Thyroid gland (tissue), 4 donors: ENCODE measurements around the gene MIEF2. TPM values are rescaled to one million over a fixed set of nuclear protein-coding genes. Genes with fewer than 3 reads are reported as not detected.

Experiments
- DNase-seq, 2 donors: peaks; one replicate each; pipeline ENCODE4 v3.0.0-alpha.2; 2019
- H3K27ac ChIP-seq, 3 donors: fragments of 200-600 bp; sonication (generic); 1 replicate in 2 of 3; 2 replicates in 1 of 3; pipeline ENCODE4 v1.5.1; 2016 to 2019; ENCODE audit warnings: mild to moderate bottlenecking in 1 of 3, moderate library complexity in 1 of 3
- H3K27me3 ChIP-seq: fragments of 200-600 bp; sonication (generic); one replicate; pipeline ENCODE4 v1.5.1; 2019
- H3K36me3 ChIP-seq, 2 donors: fragments of 200-600 bp; sonication (generic); one replicate each; pipeline ENCODE4 v1.5.1; 2016 to 2019
- H3K4me1 ChIP-seq, 2 donors: fragments of 200-600 bp; sonication (generic); one replicate each; pipeline ENCODE4 v1.5.1; 2017 to 2019
- H3K4me3 ChIP-seq, 3 donors: fragments of 200-600 bp; sonication (generic); replicated peaks in 1 of 3; 1 replicate in 2 of 3; 2 replicates in 1 of 3; pipeline ENCODE4 v1.5.1; 2016; ENCODE audit warnings: mild to moderate bottlenecking in 1 of 3
- H3K9me3 ChIP-seq: fragments of 200-600 bp; sonication (generic); one replicate; pipeline ENCODE4 v1.5.1; 2017
- POLR2A ChIP-seq, 2 donors: fragments of 450-650 bp; IDR thresholded peaks; one replicate each; pipeline ENCODE4 v1.6.1; 2017; ENCODE audit warnings: antibody characterized with exemption in 2 of 2, mild to moderate bottlenecking in 2 of 2, moderate library complexity in 1 of 2
- WGBS, 2 donors: methylation state at CpG; one replicate each; pipeline ENCODE4 v1.1.5; 2017; 5-methylcytosine and 5-hydroxymethylcytosine counted together
- intact Hi-C: fragments of 100-400 bp; cut with DNase I; formaldehyde crosslinking; loops from one replicate; pipeline ENCODE4 v1.15.1; 2023
- total RNA-seq, 4 donors: library from RNA; depleted of rRNA; stranded (reverse); fragments of >200 nt; gene quantifications; one replicate each; pipeline ENCODE4 v1.2.3, GENCODE V29; 2016
- TF ChIP-seq, protein P1 (sequence below), 6 experiments: fragments of 200-600 bp in 3 of 6; fragments of 450-650 bp in 3 of 6; sonication (generic) in 3 of 6; IDR thresholded peaks; one replicate each; pipeline ENCODE4 v1.5.1; 2016 to 2019; ENCODE audit warnings: antibody characterized with exemption in 6 of 6, mild to moderate bottlenecking in 2 of 6, inconsistent platforms in 1 of 6, moderate library complexity in 1 of 6

Gene MIEF2
- total RNA-seq, 4 donors from 2014 or later, result 25.7 to 47.0 (median 34.9) TPM

DNA sequence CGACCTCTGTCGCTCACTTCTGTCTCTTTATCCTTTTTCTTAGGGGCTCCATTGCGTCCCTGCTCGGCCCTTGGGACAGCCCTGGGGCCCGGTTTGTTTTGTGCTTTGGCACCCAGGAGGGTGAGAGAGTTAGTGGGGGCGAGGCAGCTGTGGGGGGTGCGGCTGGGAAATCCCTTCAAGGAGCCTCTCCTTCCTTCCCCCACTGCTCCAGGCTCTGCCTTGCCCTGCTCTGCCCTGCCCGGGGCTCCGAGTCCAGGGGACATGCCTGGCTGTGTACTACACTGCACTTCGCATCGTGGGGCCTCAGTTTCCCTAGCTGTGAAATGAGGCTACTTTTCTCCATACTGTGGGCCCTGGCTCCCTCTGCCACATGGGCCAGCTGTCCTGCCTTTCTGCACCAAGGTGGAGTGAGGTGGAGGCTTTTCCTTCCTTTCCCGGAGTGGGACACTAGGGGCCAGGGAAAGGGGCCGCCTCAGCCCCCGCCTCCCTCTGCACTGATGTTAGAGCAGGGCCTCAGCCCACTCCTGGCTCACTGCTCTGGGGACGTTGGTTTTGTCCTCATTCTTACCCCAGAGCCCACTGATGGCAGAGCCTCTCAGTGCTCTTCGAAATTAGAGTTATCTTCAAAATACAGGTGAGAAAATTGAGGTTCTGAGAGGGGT is 34.0 kb upstream of the MIEF2 start:
- no peak for TF ChIP-seq POLR2A (IDR thresholded peaks at IDR 0.05)
- TF ChIP-seq, protein P1, sequence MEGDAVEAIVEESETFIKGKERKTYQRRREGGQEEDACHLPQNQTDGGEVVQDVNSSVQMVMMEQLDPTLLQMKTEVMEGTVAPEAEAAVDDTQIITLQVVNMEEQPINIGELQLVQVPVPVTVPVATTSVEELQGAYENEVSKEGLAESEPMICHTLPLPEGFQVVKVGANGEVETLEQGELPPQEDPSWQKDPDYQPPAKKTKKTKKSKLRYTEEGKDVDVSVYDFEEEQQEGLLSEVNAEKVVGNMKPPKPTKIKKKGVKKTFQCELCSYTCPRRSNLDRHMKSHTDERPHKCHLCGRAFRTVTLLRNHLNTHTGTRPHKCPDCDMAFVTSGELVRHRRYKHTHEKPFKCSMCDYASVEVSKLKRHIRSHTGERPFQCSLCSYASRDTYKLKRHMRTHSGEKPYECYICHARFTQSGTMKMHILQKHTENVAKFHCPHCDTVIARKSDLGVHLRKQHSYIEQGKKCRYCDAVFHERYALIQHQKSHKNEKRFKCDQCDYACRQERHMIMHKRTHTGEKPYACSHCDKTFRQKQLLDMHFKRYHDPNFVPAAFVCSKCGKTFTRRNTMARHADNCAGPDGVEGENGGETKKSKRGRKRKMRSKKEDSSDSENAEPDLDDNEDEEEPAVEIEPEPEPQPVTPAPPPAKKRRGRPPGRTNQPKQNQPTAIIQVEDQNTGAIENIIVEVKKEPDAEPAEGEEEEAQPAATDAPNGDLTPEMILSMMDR (IDR thresholded peaks at IDR 0.05), result no peak
- DNase-seq, result no peak
- no peaks in the 10 kb centered on the region for H3K27me3 ChIP-seq
- WGBS, 2 donors, result 25 to 31% methylated on average over 14 to 16 of the region's 16 CpGs
- no peaks in the 10 kb centered on the region for H3K9me3 ChIP-seq
- H3K4me1 ChIP-seq, result peaks cover 8 to 12% of the 10 kb centered on the region in 2 donors
- H3K27ac ChIP-seq, result no peak overlapping the region
- H3K4me3 ChIP-seq, result peak overlapping the region; percentile 11 to 53 (median 47)
- intact Hi-C loops, result no loop called here
- H3K36me3 ChIP-seq, result no peaks in the 10 kb centered on the region

DNA sequence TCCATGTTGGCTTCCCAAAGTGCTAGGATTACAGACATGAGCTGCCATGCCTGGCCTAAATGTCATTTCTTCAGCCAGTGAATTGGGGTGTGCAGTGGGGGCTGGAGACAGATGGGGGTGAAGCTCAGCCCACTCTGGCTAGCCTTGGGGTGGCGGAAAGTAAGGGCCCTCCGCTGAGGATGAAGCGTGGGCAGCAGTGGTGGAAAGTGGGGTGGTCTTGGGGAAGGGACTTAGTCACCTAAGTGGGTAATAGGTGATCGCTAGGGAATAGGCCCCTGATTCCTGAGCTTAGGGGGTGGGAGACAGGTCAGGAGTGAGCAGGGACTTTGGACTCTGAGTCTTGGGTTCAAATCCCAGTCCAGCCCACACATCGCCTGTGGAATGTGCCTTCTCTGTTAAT is 32.8 kb upstream of the MIEF2 start:
- TF ChIP-seq POLR2A (IDR thresholded peaks at IDR 0.05), result no peak
- TF ChIP-seq, protein P1 (IDR thresholded peaks at IDR 0.05), result no peak
- DNase-seq, result no peak
- no peaks in the 10 kb centered on the region for H3K27me3 ChIP-seq
- H3K9me3 ChIP-seq, result no peaks in the 10 kb centered on the region
- H3K4me1 ChIP-seq, result peaks cover 8 to 12% of the 10 kb centered on the region in 2 donors
- no peak overlapping the region for H3K4me3 ChIP-seq
- 96% methylated on average over 5 of the region's 5 CpGs for WGBS, 2 donors
- H3K36me3 ChIP-seq, result no peaks in the 10 kb centered on the region
- intact Hi-C loops, result no loop called here
- H3K27ac ChIP-seq, result no peak overlapping the region

- H3K27me3 ChIP-seq, result no peaks in the 10 kb centered on the region
- intact Hi-C loops, result no loop called here
- TF ChIP-seq, protein P1 (IDR thresholded peaks at IDR 0.05), result no peak
- no peak for TF ChIP-seq POLR2A (IDR thresholded peaks at IDR 0.05)
- WGBS, 2 donors, result 93 to 96% methylated on average over 10 of the region's 10 CpGs
- no peaks in the 10 kb centered on the region for H3K9me3 ChIP-seq
- H3K4me1 ChIP-seq, result peaks cover 8 to 12% of the 10 kb centered on the region in 2 donors
- no peaks in the 10 kb centered on the region for H3K36me3 ChIP-seq
- no peak for DNase-seq
- no peak overlapping the region for H3K4me3 ChIP-seq
- no peak overlapping the region for H3K27ac ChIP-seq
Measured at GRCh38 chr17:18228176-18228682, 32.2 kb upstream of the MIEF2 start.

DNA sequence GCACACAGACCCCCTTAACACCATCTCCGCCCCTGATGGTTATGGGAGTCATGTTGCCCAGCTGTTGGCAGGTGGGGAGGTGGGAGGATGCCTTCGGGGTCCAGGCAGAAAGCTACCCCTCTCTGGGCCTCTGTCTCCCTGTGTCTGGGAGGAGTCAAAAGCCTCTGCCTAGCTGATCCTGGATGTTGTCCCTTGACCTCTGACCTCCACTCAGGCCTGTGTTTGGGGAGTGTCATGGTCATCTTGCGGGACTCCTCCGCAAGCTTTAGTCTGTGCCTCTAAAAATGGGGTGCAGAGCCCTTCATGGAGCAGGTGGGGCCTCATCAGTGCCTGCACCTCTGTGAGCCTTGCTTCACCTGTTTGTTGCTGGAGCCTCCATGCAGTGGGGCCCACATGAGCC is 31.2 kb upstream of the MIEF2 start:
- peaks cover 3 to 4% of the 10 kb centered on the region in 2 donors for H3K36me3 ChIP-seq
- TF ChIP-seq POLR2A (IDR thresholded peaks at IDR 0.05), result no peak
- TF ChIP-seq, protein P1 (IDR thresholded peaks at IDR 0.05), result no peak
- peaks cover 8 to 12% of the 10 kb centered on the region in 2 donors for H3K4me1 ChIP-seq
- WGBS, 2 donors, result 72 to 91% methylated on average over 3 to 4 of the region's 4 CpGs
- H3K27ac ChIP-seq, result no peak overlapping the region
- H3K9me3 ChIP-seq, result no peaks in the 10 kb centered on the region
- no peak for DNase-seq
- intact Hi-C loops, result no loop called here
- no peaks in the 10 kb centered on the region for H3K27me3 ChIP-seq
- no peak overlapping the region for H3K4me3 ChIP-seq

GRCh38 chr17:18229771-18230170 is 30.7 kb upstream of the MIEF2 start:
- intact Hi-C loops, result no loop called here
- no peak overlapping the region for H3K27ac ChIP-seq
- WGBS, 2 donors, result 83 to 98% methylated on average over 1 to 6 of the region's 7 CpGs
- H3K4me3 ChIP-seq, result no peak overlapping the region
- H3K27me3 ChIP-seq, result no peaks in the 10 kb centered on the region
- TF ChIP-seq, protein P1 (IDR thresholded peaks at IDR 0.05), result no peak
- TF ChIP-seq POLR2A (IDR thresholded peaks at IDR 0.05), result no peak
- H3K9me3 ChIP-seq, result no peaks in the 10 kb centered on the region
- H3K4me1 ChIP-seq, result peaks cover 8 to 10% of the 10 kb centered on the region in 2 donors
- peaks cover 5 to 9% of the 10 kb centered on the region in 2 donors for H3K36me3 ChIP-seq
- DNase-seq, result no peak
